GM12878 (cell line): ENCODE measurements around the gene ATP7A.

Source experiments
- ATF3 ChIP-seq: IDR thresholded peaks from 2 replicates; pipeline ENCODE4 v1.6.1; 2011; ENCODE audit warnings: low read depth, mild to moderate bottlenecking, low read length, moderate library complexity, borderline replicate concordance; ENCODE audit errors: extremely low read depth
- CTCF ChIP-seq, 3 experiments: IDR thresholded peaks in 2 of 3; conservative IDR thresholded peaks in 1 of 3; 2 replicates each; pipeline ENCODE4 v1.5.1; 2011; ENCODE audit warnings: low read depth in 3 of 3, low read length in 3 of 3, mild to moderate bottlenecking in 3 of 3, control low read depth in 2 of 3, moderate library complexity in 2 of 3, inconsistent platforms in 1 of 3, mixed read lengths in 1 of 3; ENCODE audit not compliant: control insufficient read depth in 2 of 3, insufficient read depth in 1 of 3; ENCODE audit errors: extremely low read depth in 1 of 3
- EP300 ChIP-seq, 2 experiments: fragments of 150-350 bp in 1 of 2; IDR thresholded peaks; 2 replicates each; pipeline ENCODE4 v1.6.1; 2011 to 2012; ENCODE audit warnings: low read depth in 2 of 2, low read length in 2 of 2, borderline replicate concordance in 1 of 2, improper control_type of control experiment in 1 of 2, inconsistent platforms in 1 of 2; ENCODE audit not compliant: control insufficient read depth in 1 of 2
- FOS ChIP-seq: IDR thresholded peaks from 3 replicates; pipeline ENCODE4 v1.6.1; 2011; ENCODE audit warnings: borderline replicate concordance; ENCODE audit not compliant: insufficient read length; ENCODE audit errors: extremely low read depth
- POLR2A ChIP-seq: IDR thresholded peaks from 2 replicates; pipeline ENCODE4 v1.6.1; 2011; ENCODE audit warnings: low read depth, mild to moderate bottlenecking, low read length
- REST ChIP-seq: IDR thresholded peaks from 2 replicates; pipeline ENCODE4 v1.6.1; 2012; ENCODE audit warnings: mild to moderate bottlenecking, low read depth, low read length
- TAF1 ChIP-seq: IDR thresholded peaks from 2 replicates; pipeline ENCODE4 v1.6.1; 2011; ENCODE audit warnings: mild to moderate bottlenecking, low read depth, low read length, borderline replicate concordance
- YBX1 ChIP-seq: fragments of 450-650 bp; IDR thresholded peaks from 2 replicates; pipeline ENCODE4 v1.6.1; 2016; ENCODE audit warnings: antibody characterized with exemption
- ZNF217 ChIP-seq: fragments of 450-650 bp; IDR thresholded peaks from 2 replicates; pipeline ENCODE4 v1.6.1; 2017; ENCODE audit warnings: antibody characterized with exemption, mild to moderate bottlenecking

- TF ChIP-seq FOS = no peak
- no peak for TF ChIP-seq YBX1
- TF ChIP-seq CTCF (IDR thresholded peaks at IDR 0.05 in 2 of 3, conservative IDR thresholded peaks at IDR 0.05 in 1 of 3; ENCODE audit: control insufficient read depth in 2 of 3, extremely low read depth in 1 of 3, insufficient read depth in 1 of 3, low read depth in 3 of 3, low read length in 3 of 3) = no peak
- TF ChIP-seq POLR2A = no peak
- no peak for TF ChIP-seq TAF1
- TF ChIP-seq ATF3 = no peak
- TF ChIP-seq EP300 (IDR thresholded peaks at IDR 0.05; ENCODE audit: borderline replicate concordance in 1 of 2, control insufficient read depth in 1 of 2, low read depth in 2 of 2, low read length in 2 of 2) = no peak
- TF ChIP-seq REST = no peak
- no peak for TF ChIP-seq ZNF217
Observed at GRCh38 chrX:77966361-77966760, 55.9 kb downstream of the ATP7A start.
